Limb (tissue), 2 donors: Measurements from ENCODE around the gene TBC1D24.
"Not testable (repeated sequence)": the region's sequence is repeated elsewhere in the genome, so short reads cannot be mapped to it uniquely, and the experiment has no call there.

ENCODE experiments used
- DNase-seq, 2 donors: peaks; one replicate each; pipeline ENCODE4 v3.0.0-alpha.2; 2016; ENCODE audit errors: extremely low spot score in 2 of 2

Gene TBC1D24

GRCh38 chr16:2531696-2532493, 57.0 kb downstream of the TBC1D24 start:
- DNase-seq: peak; percentile 95 to 97

- no peak for DNase-seq
Observed at GRCh38 chr16:2532494-2533141, 57.7 kb downstream of the TBC1D24 start.

- DNase-seq: not testable (repeated sequence)
Observed at GRCh38 chr16:2533142-2533755, 58.3 kb downstream of the TBC1D24 start.

- DNase-seq: no peak
Observed at GRCh38 chr16:2533912-2534311, 59.0 kb downstream of the TBC1D24 start.

- DNase-seq: not testable (repeated sequence)
Observed at GRCh38 chr16:2534335-2534734, 59.4 kb downstream of the TBC1D24 start.

- no peak for DNase-seq
Observed at GRCh38 chr16:2535625-2536013, 60.7 kb downstream of the TBC1D24 start.

- peak; percentile 92 to 97 for DNase-seq
Observed at GRCh38 chr16:2537451-2538379, 62.8 kb downstream of the TBC1D24 start, which contains the start of gene PDPK1. Gene PDPK1 (plus strand): TSS chr16:2538021. CDS start chr16:2538113, 92 bp downstream.

GRCh38 chr16:2539192-2539844, 64.4 kb downstream of the TBC1D24 start:
- DNase-seq: not testable (repeated sequence)

GRCh38 chr16:2539845-2540458, 65.0 kb downstream of the TBC1D24 start:
- not testable (repeated sequence) for DNase-seq

GRCh38 chr16:2540912-2541311, 66.0 kb downstream of the TBC1D24 start:
- DNase-seq: not testable (repeated sequence)

GRCh38 chr16:2541409-2541808, 66.5 kb downstream of the TBC1D24 start:
- not testable (repeated sequence) for DNase-seq

- DNase-seq: not testable (repeated sequence)
Observed at GRCh38 chr16:2543771-2544170, 68.8 kb downstream of the TBC1D24 start.

GRCh38 chr16:2550283-2550878, 75.5 kb downstream of the TBC1D24 start:
- not testable (repeated sequence) for DNase-seq

GRCh38 chr16:2551420-2551889, 76.5 kb downstream of the TBC1D24 start:
- not testable (repeated sequence) for DNase-seq

- DNase-seq: not testable (repeated sequence)
Observed at GRCh38 chr16:2554709-2555425, 79.9 kb downstream of the TBC1D24 start.
